Gastroesophageal sphincter (tissue), 4 donors: ENCODE results near the gene ETS2. TPM values are rescaled to one million over a fixed set of nuclear protein-coding genes. Genes with fewer than 3 reads are reported as not detected.

Experiments used
- ATAC-seq: fragments of 150-250 bp; one replicate; pipeline ENCODE4 v1.9.1; 2016; ENCODE audit warnings: mild to moderate bottlenecking, moderate library complexity
- H3K27ac ChIP-seq, 4 donors: fragments of 200-600 bp; sonication (generic) in 3 of 4; 1 replicate in 3 of 4; 2 replicates in 1 of 4; pipeline ENCODE4 v1.5.1; 2016 to 2019
- H3K27me3 ChIP-seq: fragments of 200-600 bp; sonication (generic); one replicate; pipeline ENCODE4 v1.5.1; 2019
- H3K36me3 ChIP-seq, 2 donors: fragments of 200-600 bp; sonication (generic); one replicate each; pipeline ENCODE4 v1.5.1; 2019; ENCODE audit warnings: control low read depth in 1 of 2
- H3K4me1 ChIP-seq, 3 donors: fragments of 200-600 bp; sonication (generic); 1 replicate in 2 of 3; 2 replicates in 1 of 3; pipeline ENCODE4 v1.5.1; 2016 to 2019; ENCODE audit warnings: control low read depth in 2 of 3
- H3K4me3 ChIP-seq, 2 donors: fragments of 200-600 bp; sonication (generic); one replicate each; pipeline ENCODE4 v1.5.1; 2019; ENCODE audit warnings: mild to moderate bottlenecking in 1 of 2, moderate library complexity in 1 of 2
- H3K9me3 ChIP-seq, 3 donors: fragments of 200-600 bp; sonication (generic); one replicate each; pipeline ENCODE4 v1.5.1; 2017 to 2019; ENCODE audit warnings: control low read depth in 2 of 3
- EP300 ChIP-seq: sonication (generic); formaldehyde crosslinking; IDR thresholded peaks from one replicate; pipeline ENCODE4 v1.6.1; 2017; ENCODE audit warnings: antibody characterized with exemption, mild to moderate bottlenecking
- POLR2A ChIP-seq, 2 donors: fragments of 450-650 bp; IDR thresholded peaks; one replicate each; pipeline ENCODE4 v1.6.1; 2017; ENCODE audit warnings: antibody characterized with exemption in 2 of 2, mild to moderate bottlenecking in 2 of 2, moderate library complexity in 1 of 2
- POLR2AphosphoS5 ChIP-seq: sonication (generic); formaldehyde crosslinking; IDR thresholded peaks from one replicate; pipeline ENCODE4 v1.6.1; 2017; ENCODE audit warnings: antibody characterized with exemption
- WGBS, 2 donors: methylation state at CpG; one replicate each; pipeline ENCODE4 v1.1.5; 2018; ENCODE audit warnings: low coverage in 1 of 2; 5-methylcytosine and 5-hydroxymethylcytosine counted together
- total RNA-seq, 4 donors: library from RNA; depleted of rRNA; stranded (reverse); fragments of >200 nt; gene quantifications; one replicate each; pipeline ENCODE4 v1.1.0, GENCODE V29; 2016
- TF ChIP-seq, protein P1 (sequence below), 4 experiments: fragments of 200-600 bp in 2 of 4; fragments of 450-650 bp in 2 of 4; sonication (generic) in 1 of 4; IDR thresholded peaks; one replicate each; pipeline ENCODE4 v1.5.1; 2017 to 2019; ENCODE audit warnings: antibody characterized with exemption in 4 of 4, mild to moderate bottlenecking in 2 of 4, moderate library complexity in 2 of 4

ETS2 gene
- total RNA-seq, 4 donors from 2014 or later = 50.9 to 169 (median 63.5) TPM

DNA sequence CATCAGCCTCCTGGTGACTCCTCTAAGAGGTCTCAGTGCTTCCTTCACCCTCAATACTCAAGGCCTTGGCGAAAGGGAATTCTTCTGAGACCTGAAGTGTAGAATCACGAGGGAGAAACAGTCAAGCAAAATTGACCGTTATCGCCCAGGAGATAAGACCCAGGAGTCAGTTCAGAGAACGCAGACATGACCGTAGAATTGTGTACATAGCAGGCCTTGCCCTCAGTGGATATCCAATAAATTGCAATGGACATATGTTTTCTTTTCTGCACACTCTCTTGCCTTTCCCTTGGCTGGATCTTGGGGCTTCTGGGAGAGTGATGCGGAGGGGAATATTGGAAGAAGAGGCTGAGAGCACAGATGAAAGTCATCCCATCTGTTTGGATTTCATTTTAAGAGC is 15.7 kb upstream of the ETS2 start:
- ATAC-seq = no peak
- H3K27ac ChIP-seq = no peak overlapping the region
- no peaks in the 10 kb centered on the region for H3K27me3 ChIP-seq
- 0 to 49% methylated on average over 1 to 7 of the region's 7 CpGs for WGBS, 2 donors
- no peak overlapping the region for H3K4me3 ChIP-seq
- no peaks in the 10 kb centered on the region for H3K9me3 ChIP-seq
- TF ChIP-seq EP300 = no peak
- TF ChIP-seq, protein P1, sequence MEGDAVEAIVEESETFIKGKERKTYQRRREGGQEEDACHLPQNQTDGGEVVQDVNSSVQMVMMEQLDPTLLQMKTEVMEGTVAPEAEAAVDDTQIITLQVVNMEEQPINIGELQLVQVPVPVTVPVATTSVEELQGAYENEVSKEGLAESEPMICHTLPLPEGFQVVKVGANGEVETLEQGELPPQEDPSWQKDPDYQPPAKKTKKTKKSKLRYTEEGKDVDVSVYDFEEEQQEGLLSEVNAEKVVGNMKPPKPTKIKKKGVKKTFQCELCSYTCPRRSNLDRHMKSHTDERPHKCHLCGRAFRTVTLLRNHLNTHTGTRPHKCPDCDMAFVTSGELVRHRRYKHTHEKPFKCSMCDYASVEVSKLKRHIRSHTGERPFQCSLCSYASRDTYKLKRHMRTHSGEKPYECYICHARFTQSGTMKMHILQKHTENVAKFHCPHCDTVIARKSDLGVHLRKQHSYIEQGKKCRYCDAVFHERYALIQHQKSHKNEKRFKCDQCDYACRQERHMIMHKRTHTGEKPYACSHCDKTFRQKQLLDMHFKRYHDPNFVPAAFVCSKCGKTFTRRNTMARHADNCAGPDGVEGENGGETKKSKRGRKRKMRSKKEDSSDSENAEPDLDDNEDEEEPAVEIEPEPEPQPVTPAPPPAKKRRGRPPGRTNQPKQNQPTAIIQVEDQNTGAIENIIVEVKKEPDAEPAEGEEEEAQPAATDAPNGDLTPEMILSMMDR (IDR thresholded peaks at IDR 0.05) = no peak
- no peak for TF ChIP-seq POLR2AphosphoS5
- TF ChIP-seq POLR2A (IDR thresholded peaks at IDR 0.05) = no peak
- no peaks in the 10 kb centered on the region for H3K4me1 ChIP-seq
- H3K36me3 ChIP-seq = no peaks in the 10 kb centered on the region

DNA sequence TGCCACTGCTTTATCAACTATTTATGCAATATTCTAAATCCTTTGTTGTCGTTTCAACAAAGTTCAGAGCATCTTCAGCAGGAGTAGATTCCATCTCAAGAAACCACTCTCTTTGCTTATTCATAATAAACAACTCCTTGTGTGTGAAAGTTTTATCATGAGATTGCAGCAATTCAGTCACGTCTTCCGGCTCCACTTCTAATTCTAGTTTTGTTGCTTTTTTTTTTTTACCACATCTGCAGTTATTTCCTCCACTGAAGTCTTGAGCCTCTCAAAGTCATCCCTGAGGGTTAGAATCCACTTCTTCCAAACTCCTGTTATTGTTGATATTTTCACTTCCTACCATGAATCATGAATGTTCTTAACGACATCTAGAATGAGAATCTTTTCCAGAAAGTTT is 14.8 kb upstream of the ETS2 start:
- no peak overlapping the region for H3K4me3 ChIP-seq
- no peaks in the 10 kb centered on the region for H3K27me3 ChIP-seq
- no peaks in the 10 kb centered on the region for H3K9me3 ChIP-seq
- H3K36me3 ChIP-seq = no peaks in the 10 kb centered on the region
- no peak for ATAC-seq
- TF ChIP-seq POLR2A (IDR thresholded peaks at IDR 0.05) (no peak), EP300 (no peak), POLR2AphosphoS5 (no peak)
- TF ChIP-seq, protein P1 (IDR thresholded peaks at IDR 0.05) = no peak
- WGBS, 2 donors = 65 to 66% methylated on average over 4 of the region's 4 CpGs
- H3K4me1 ChIP-seq = no peaks in the 10 kb centered on the region
- H3K27ac ChIP-seq = no peak overlapping the region

DNA sequence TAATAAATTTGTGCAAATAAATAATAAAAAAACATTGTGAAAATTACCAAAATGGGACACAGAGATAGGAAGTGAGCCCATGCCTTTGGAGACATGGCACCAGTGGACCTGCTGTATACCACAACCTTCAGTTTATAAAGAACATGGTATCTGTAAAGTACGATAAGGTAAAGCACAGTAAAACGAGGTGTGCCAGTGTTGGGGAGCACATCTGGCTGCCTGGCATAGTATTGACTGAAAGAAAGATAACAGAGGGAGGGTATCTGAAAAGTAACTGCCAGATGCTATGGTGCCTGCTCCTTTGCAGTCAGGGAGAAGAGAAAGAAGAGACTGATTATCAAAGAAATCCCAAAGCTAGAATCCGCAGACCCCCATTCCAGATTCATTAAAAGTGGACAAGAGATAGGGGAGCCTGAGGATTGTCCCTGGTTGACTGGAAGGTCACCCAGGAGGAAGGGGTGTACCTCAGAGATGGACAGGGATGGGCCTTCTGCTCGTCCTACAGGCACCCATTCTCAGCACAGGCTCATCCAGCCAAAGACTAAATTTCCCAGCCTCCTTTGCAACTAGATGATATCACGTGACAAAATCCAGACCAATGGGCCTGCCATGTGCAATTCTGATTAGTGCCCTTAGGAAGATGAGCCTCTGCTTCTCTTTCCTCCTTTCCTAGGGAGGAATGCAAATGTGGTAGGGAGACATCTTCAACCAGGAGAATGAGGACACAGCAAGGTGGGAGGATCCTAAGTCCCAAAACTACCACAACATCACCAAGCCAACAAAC is 12.9 kb upstream of the ETS2 start:
- no peak for TF ChIP-seq POLR2A (IDR thresholded peaks at IDR 0.05)
- TF ChIP-seq EP300 = no peak
- TF ChIP-seq POLR2AphosphoS5 = no peak
- TF ChIP-seq, protein P1 (IDR thresholded peaks at IDR 0.05) = no peak
- WGBS, 2 donors = 57 to 78% methylated on average over 3 to 4 of the region's 5 CpGs
- Histone ChIP-seq H3K36me3 (no peaks in the 10 kb centered on the region), H3K27me3 (no peaks in the 10 kb centered on the region), H3K4me3 (no peak overlapping the region), H3K27ac (no peak overlapping the region), H3K4me1 (no peaks in the 10 kb centered on the region), H3K9me3 (no peaks in the 10 kb centered on the region)
- no peak for ATAC-seq

DNA sequence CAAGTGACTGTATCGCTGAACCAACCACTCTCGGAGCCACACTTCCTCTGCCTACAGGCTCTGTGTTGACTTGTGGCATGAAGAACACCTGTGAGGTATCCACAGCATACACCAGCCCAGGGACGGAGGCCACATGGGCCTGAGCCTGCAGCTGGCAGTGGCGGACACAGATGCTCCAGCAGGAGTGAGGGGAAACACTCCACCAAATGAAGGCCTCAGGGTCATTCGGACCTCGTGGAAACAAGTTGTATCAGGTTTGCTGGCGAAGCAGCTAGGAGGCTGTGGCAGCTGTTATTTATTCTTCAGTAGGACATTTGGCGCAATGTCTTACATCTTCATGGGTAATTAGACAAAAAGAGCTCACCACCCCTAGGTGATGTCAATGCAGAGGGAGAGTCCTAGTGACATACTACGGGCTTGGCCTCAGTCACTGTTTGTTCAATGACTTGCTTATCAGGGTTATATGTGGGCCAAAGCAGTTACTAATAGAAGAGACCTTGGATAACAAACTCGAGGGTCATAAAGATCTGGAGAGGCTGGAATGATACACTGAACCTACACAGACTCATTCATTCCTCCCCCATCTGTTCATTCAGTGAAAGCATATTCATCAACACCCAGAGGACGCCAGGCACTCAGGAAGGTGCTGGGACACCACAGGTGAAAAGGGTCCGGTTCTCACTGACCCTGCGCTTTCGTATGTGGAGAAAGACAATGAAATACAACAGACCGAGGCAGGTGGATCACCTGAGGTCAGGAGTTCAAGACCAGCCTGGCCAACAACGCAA is 11.6 kb upstream of the ETS2 start:
- Histone ChIP-seq H3K4me3 (no peak overlapping the region), H3K9me3 (no peaks in the 10 kb centered on the region), H3K27me3 (no peaks in the 10 kb centered on the region), H3K4me1 (no peaks in the 10 kb centered on the region), H3K36me3 (no peaks in the 10 kb centered on the region), H3K27ac (no peak overlapping the region)
- WGBS, 2 donors = 90 to 100% methylated on average over 2 to 8 of the region's 16 CpGs
- TF ChIP-seq POLR2A (IDR thresholded peaks at IDR 0.05) = no peak
- TF ChIP-seq EP300 = no peak
- TF ChIP-seq, protein P1 (IDR thresholded peaks at IDR 0.05) = no peak
- TF ChIP-seq POLR2AphosphoS5 = no peak
- no peak for ATAC-seq
